HepG2 (cell line): Measurements from ENCODE around the gene NEAT1. TPM values are rescaled to one million over a fixed set of nuclear protein-coding genes. Genes with fewer than 3 reads are reported as not detected.

Experiments
- CREB3 ChIP-seq: sonication (generic); formaldehyde crosslinking; IDR thresholded peaks from 2 replicates; pipeline ENCODE4 v1.5.0; 2020; ENCODE audit warnings: missing genetic modification reagents
- FOSL2 ChIP-seq: sonication (generic); formaldehyde crosslinking; IDR thresholded peaks from 2 replicates; pipeline ENCODE4 v1.4.0; 2020; ENCODE audit warnings: missing genetic modification reagents
- FUBP1 ChIP-seq: sonication (generic); formaldehyde crosslinking; IDR thresholded peaks from 2 replicates; pipeline ENCODE4 v1.5.1; 2020; ENCODE audit warnings: missing genetic modification reagents, mild to moderate bottlenecking, borderline replicate concordance
- GTF2F1 ChIP-seq: fragments of 150-350 bp; IDR thresholded peaks from 2 replicates; pipeline ENCODE4 v1.6.1; 2014; ENCODE audit warnings: low read length
- KMT2B ChIP-seq: IDR thresholded peaks from 2 replicates; pipeline ENCODE4 v1.6.1; 2016; ENCODE audit warnings: missing genetic modification reagents, missing compliant biosample characterization
- MEF2D ChIP-seq: sonication (generic); formaldehyde crosslinking; IDR thresholded peaks from 2 replicates; pipeline ENCODE4 v1.5.1; 2020; ENCODE audit warnings: mild to moderate bottlenecking, missing genetic modification reagents
- MYNN ChIP-seq: sonication (generic); formaldehyde crosslinking; IDR thresholded peaks from 2 replicates; pipeline ENCODE4 v1.4.0; 2020; ENCODE audit warnings: mild to moderate bottlenecking, low read depth, missing genetic modification reagents
- PAF1 ChIP-seq: IDR thresholded peaks from 2 replicates; pipeline ENCODE4 v1.6.1; 2016; ENCODE audit warnings: missing genetic modification reagents, missing compliant biosample characterization
- POLR2A ChIP-seq, 2 experiments: IDR thresholded peaks; 2 replicates each; pipeline ENCODE4 v1.6.1; 2011; ENCODE audit warnings: low read depth in 2 of 2, low read length in 2 of 2, mild to moderate bottlenecking in 1 of 2, moderate library complexity in 1 of 2; ENCODE audit not compliant: insufficient read depth in 1 of 2
- PPARG ChIP-seq: conservative IDR thresholded peaks from 2 replicates; pipeline ENCODE4 v1.6.1; 2016; ENCODE audit warnings: missing biosample characterization, missing genetic modification reagents
- RAD21 ChIP-seq: fragments of 450-650 bp; formaldehyde crosslinking; IDR thresholded peaks from 2 replicates; pipeline ENCODE4 v1.5.0; 2020; ENCODE audit warnings: mild to moderate bottlenecking
- SALL1 ChIP-seq: sonication (generic); formaldehyde crosslinking; IDR thresholded peaks from 2 replicates; pipeline ENCODE4 v1.8.0; 2022; ENCODE audit warnings: mild to moderate bottlenecking, missing genetic modification reagents
- SMC3 ChIP-seq: IDR thresholded peaks from 2 replicates; pipeline ENCODE4 v1.6.1; 2011; ENCODE audit warnings: low read length, improper control_type of control experiment
- TAF1 ChIP-seq: sonication (generic); formaldehyde crosslinking; IDR thresholded peaks from 2 replicates; pipeline ENCODE4 v1.4.0; 2020; ENCODE audit warnings: missing genetic modification reagents
- USF2 ChIP-seq, 2 experiments: sonication (generic) in 1 of 2; formaldehyde crosslinking in 1 of 2; IDR thresholded peaks; 2 replicates each; pipeline versions ENCODE4 v1.5.1 to v1.6.1; 2011 to 2020; ENCODE audit warnings: borderline replicate concordance in 1 of 2, low read depth in 1 of 2, low read length in 1 of 2, mild to moderate bottlenecking in 1 of 2, missing genetic modification reagents in 1 of 2, moderate library complexity in 1 of 2
- ZBTB26 ChIP-seq: IDR thresholded peaks from 2 replicates; pipeline ENCODE4 v1.6.1; 2016; ENCODE audit warnings: missing compliant biosample characterization, missing genetic modification reagents, borderline replicate concordance
- ZBTB46 ChIP-seq: sonication (generic); formaldehyde crosslinking; IDR thresholded peaks from 2 replicates; pipeline ENCODE4 v1.4.0; 2020; ENCODE audit warnings: mild to moderate bottlenecking, missing genetic modification reagents, borderline replicate concordance
- ZNF441 ChIP-seq: sonication (generic); formaldehyde crosslinking; IDR thresholded peaks from 2 replicates; pipeline ENCODE4 v1.7.0; 2021; ENCODE audit warnings: missing genetic modification reagents, borderline replicate concordance
- ZNF501 ChIP-seq: sonication (generic); formaldehyde crosslinking; IDR thresholded peaks from 2 replicates; pipeline ENCODE4 v1.5.1; 2020; ENCODE audit warnings: mild to moderate bottlenecking, moderate library complexity, missing genetic modification reagents
- ZNF660 ChIP-seq: sonication (generic); formaldehyde crosslinking; IDR thresholded peaks from 2 replicates; pipeline ENCODE4 v1.5.1; 2020; ENCODE audit warnings: mild to moderate bottlenecking, low read depth, missing genetic modification reagents, borderline replicate concordance
- ZNF788 ChIP-seq: sonication (generic); formaldehyde crosslinking; IDR thresholded peaks from 2 replicates; pipeline ENCODE4 v1.5.0; 2020; ENCODE audit warnings: mild to moderate bottlenecking, missing genetic modification reagents, borderline replicate concordance
- polyA plus RNA-seq, 8 experiments: library from polyadenylated mRNA; depleted of rRNA in 3 of 8; stranded (reverse) in 7 of 8; unstranded in 1 of 8; fragments of >200 nt; fragmentation: Illumina TruSeq in 4 of 8; extraction: Trizol in 4 of 8; gene quantifications; 2 replicates each; pipeline versions ENCODE4 v1.2.1 to v1.2.3, GENCODE V29; 2011 to 2016; ENCODE audit warnings: low read depth in 4 of 8, missing spikeins in 1 of 8, mixed read lengths in 1 of 8; ENCODE audit not compliant: insufficient read depth in 1 of 8
- total RNA-seq, 5 experiments: library from RNA; depleted of rRNA; stranded (reverse); fragments of >200 nt; fragmentation: Illumina TruSeq; extraction: Trizol; gene quantifications; 2 replicates each; pipeline ENCODE4 v1.2.3, GENCODE V29; 2016; ENCODE audit warnings: low read depth in 1 of 5

NEAT1 gene
- total and polyA plus RNA-seq, 2 of the 13 experiments (the other 11 are each of a cell fraction or from before 2014, with no cell fraction given), result 20.5 to 41.2 TPM

- TF ChIP-seq ZBTB46 (CRISPR knock-in tag) (no peak), GTF2F1 (0 out of 2 replicates have a peak, but pooled peaks have one; percentile 11), MEF2D (CRISPR knock-in tag) (no peak), SALL1 (CRISPR knock-in tag) (peak; percentile 15; the same call in 1 of the 2 replicates), RAD21 (CRISPR knock-in tag) (peak; percentile 42; the same call in 1 of the 2 replicates), KMT2B (CRISPR knock-in tag) (no peak), CREB3 (no peak), ZNF501 (CRISPR knock-in tag) (0 out of 2 replicates have a peak, but pooled peaks have one; percentile 7), PAF1 (CRISPR knock-in tag) (no peak), FUBP1 (CRISPR knock-in tag) (no peak), ZNF660 (CRISPR knock-in tag) (no peak), SMC3 (no peak), FOSL2 (peak; percentile 86), MYNN (CRISPR knock-in tag) (0 out of 2 replicates have a peak, but pooled peaks have one; percentile 13), ZNF788 (CRISPR knock-in tag) (peak; percentile 73), ZNF441 (CRISPR knock-in tag) (peak; percentile 35; the same call in 1 of the 2 replicates), USF2 (IDR thresholded peaks at IDR 0.05; ENCODE audit: low read depth, low read length) (no peak), USF2 (CRISPR knock-in tag; IDR thresholded peaks at IDR 0.05; ENCODE audit: borderline replicate concordance) (0 out of 2 replicates have a peak, but pooled peaks have one; percentile 24), TAF1 (no peak), POLR2A (IDR thresholded peaks at IDR 0.05; ENCODE audit: insufficient read depth in 1 of 2, low read depth in 2 of 2, low read length in 2 of 2) (peak in 1 of 2 experiments; percentile 33; a peak in 2 of 4 replicates), PPARG (CRISPR knock-in tag) (peak; percentile 34; the same call in 1 of the 2 replicates), ZBTB26 (CRISPR knock-in tag) (peak; percentile 65; the same call in 1 of the 2 replicates)
Measured at GRCh38 chr11:65421794-65422632, 585 bp upstream of the NEAT1 start (continued).
